ENCODE data around the gene S100A5.

S100A5 gene

DNA sequence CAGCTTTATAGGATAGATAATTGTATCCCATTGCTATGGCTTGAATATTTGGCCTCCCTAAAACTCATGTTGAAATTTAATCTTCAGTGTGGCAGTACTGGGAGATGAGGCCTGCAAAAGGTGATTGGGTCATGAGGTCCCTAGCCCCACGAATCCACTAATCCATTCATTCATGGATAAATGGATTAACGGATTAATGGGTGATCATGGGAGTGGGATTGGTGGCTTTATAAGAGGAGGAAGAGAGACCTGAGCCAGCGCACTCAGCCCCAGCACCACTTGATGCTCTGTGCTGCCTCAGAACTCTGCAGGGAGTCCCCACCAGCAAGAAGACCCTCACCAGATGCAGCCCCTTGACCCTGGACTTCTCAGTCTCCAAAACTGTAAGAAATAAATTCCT lies 37.0 kb downstream of the S100A5 start:
- DNase-seq = no peak

DNA sequence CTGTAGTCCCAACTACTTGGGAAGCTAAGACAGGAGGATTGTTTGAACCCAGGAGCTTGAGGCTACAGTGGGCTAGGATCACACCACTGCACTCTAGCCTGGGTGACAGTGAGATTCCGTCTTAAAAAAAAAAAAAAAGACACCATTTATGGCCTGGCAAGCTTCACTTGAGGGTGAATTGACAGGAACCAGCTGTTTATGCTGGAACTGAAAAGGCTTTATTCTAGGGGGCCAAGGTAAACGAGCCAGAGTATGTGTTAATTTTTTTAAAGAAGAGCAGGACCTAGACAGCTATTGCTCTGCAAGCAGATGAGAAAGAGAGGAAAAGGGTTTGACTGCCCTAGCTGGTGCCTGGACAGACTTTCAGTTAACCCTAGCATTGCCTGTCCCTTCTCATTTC lies 42.0 kb downstream of the S100A5 start:
- DNase-seq = no peak

DNA sequence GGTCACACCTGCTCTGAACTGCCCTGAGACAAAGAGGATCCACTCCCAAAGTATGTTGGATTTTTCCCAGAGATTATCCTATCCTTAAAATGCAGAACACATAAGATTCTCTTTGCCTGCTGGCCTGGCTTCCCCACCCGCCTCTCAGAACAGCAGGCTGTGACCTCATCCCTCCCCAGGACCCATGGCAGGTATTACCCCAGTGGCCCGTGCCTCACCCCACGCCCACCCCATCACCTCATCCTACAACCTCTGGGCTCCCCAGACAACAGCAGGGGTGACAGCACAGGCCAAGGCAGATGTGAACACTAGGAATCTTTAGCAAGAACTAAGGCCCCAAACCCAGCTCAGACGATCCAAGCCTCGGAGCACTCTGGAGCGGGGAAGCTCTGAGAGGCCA lies 45.2 kb downstream of the S100A5 start:
- no peak for DNase-seq

DNA sequence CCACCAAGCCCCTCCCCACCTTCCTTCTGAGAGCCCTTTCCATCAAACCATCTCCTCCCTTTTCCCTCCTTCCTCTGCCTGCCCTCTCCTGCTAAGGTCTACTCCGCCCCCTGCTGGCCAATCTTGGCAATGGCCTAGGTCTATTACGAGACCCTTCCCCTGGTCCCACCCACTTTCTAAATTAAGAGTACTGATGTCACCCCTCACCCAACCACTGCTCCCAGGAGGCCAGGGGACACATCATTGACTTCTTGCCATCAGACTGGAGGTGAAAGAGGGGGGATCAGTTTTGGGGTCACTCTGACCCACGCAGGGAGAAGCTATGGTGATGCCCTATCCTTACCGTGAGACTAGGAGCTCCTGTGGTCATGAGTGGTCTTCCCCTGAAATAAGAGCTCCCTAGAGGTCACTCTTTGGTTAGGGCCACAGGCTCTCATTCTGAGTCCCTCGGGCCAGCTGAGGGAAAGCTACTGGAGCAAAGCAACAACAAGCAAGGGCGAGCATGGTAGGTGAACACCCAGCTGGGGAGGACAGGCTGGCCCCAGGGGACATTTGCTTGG lies 45.7 kb downstream of the S100A5 start:
- peak; percentile 60 for DNase-seq

DNA sequence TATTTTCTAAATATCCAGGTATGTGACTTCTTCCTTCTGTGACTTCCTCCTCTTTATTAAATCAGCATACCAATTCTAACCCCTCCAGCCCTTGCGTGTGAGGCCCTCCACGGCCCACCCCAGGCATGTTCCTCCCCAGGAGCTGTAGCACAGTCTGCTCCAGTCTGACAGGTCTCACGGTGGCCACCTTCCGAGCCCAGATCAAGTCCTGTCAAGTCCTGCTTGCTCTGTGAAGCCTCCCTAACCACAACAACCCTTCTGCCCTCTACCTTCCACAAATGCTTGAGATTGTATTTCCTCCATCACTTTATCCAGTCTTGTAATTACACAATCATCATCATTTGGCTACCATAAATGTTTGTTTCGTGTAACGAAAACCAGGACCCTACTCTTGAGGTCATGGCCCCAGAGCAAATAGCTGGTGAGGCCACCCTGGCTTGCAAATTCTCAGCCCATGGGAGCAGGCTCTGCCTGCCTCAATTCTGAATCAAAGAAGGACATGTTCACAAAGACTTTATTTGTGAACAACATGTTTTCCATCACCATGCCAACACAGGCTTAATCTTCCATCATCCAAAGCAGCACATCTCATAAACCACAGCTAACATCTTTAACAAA lies 47.3 kb downstream of the S100A5 start:
- no peak for DNase-seq

DNA sequence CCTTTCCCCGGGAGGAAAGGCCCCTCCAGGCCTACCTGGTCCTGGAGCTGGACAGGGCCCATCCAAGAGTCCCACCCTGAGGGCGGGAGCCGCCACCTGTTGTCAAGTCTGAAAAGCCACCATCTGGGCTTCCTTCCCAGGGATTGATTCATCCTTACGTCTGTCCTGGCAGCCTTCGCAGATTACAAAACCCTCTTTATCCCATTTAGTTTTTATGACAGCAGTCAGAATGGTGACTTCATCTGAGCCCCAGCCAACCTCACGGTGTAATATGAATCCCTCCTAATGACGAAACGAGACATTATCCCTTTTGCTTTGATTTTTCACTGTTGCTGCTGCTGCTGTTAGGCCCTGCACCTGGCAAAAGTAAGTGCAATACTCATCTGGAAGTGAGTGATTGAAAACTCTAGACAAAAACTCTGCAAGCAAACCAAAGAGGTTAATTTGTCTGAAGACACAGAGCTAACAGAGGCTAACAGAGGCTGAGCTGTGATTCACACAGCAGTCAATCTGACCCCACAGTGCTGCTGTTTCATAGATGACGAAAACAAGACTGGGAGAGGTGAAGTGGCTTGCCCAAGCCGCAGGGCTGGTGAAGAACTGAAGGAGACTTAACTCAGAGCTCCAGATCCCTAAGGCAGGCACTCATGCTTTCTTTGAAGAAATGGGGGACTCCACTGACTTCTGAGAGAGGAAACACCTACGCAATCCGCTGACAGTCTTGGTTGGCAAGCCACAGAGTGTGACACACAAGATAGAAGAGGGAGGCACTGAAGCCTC lies 50.3 kb downstream of the S100A5 start:
- peak; percentile 21 for DNase-seq

DNA sequence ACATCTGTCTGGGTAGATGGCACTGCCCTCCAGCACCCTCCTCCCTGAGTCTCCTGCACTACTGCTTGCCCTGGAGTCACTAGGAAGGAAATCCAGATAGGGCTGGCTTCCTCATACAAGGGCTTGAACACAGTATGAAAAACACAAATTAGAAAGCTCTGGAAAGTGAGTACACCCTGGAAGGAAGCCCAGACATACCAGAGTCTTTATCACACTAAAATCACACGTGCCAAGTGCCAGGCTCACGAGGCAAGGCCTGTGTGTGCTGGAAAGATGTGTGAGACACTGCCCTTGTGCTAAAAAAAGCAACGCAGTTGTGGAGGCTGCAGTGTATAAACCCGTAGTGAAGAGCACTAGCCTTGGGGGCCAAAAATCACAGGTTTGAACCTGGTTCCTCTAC lies 52.0 kb downstream of the S100A5 start:
- DNase-seq = no peak

DNA sequence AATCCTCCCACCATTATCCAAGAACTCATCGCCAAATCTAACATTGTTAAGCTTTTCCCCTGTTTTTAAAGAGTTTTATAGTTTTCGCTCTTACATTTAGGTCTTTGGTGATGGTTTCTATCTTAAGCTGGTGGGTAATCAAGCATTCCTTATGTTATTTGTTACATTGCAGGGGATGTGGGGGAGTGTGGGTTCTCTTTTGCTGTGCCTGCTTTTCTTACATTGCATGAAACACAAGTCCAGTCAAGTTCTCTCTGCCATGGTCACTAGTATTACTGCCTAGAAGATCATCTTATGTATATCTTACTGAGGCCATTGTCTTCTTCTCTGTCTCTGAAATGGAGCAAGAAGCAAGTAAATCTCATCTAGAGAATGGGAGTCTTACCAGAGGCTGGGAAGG lies 53.0 kb downstream of the S100A5 start:
- no peak for DNase-seq
